ENCODE measurements around the gene LSM12. TPM values are rescaled to one million over a fixed set of nuclear protein-coding genes. Genes with fewer than 3 reads are reported as not detected.

LSM12 gene
- total and polyA plus RNA-seq, 12 donors = 25.2 to 60.7 (median 42.3) TPM

GRCh38 chr17:44014437-44015172, 51.9 kb downstream of the LSM12 start, which contains the start of gene TMEM101:
Gene TMEM101 (minus strand): TSS chr17:44014963. CDS start chr17:44014952, 11 bp downstream.
- Histone ChIP-seq H3K4me1 (peaks cover 0 to 46% (median 28%) of the 10 kb centered on the region in 9 donors), H3K4me3 (peak within 1 kb of the TSS; percentile 61 to 99 (median 76)), H3K36me3 (peaks cover 0 to 28% (median 0%) of the 10 kb centered on the region in 9 donors), H3K9me3 (no peaks in the 10 kb centered on the region), H3K27ac (peak within 1 kb of the TSS in 9 of 10 donors; percentile 57 to 92 (median 78)), H3K27me3 (no peaks in the 10 kb centered on the region)
- 0 to 1% methylated on average over 42 to 43 of the region's 43 CpGs for WGBS, 2 donors
- peak; percentile 87 to 93 for DNase-seq
- TF ChIP-seq, protein P1, sequence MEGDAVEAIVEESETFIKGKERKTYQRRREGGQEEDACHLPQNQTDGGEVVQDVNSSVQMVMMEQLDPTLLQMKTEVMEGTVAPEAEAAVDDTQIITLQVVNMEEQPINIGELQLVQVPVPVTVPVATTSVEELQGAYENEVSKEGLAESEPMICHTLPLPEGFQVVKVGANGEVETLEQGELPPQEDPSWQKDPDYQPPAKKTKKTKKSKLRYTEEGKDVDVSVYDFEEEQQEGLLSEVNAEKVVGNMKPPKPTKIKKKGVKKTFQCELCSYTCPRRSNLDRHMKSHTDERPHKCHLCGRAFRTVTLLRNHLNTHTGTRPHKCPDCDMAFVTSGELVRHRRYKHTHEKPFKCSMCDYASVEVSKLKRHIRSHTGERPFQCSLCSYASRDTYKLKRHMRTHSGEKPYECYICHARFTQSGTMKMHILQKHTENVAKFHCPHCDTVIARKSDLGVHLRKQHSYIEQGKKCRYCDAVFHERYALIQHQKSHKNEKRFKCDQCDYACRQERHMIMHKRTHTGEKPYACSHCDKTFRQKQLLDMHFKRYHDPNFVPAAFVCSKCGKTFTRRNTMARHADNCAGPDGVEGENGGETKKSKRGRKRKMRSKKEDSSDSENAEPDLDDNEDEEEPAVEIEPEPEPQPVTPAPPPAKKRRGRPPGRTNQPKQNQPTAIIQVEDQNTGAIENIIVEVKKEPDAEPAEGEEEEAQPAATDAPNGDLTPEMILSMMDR (IDR thresholded peaks at IDR 0.05) = no peak
- peak; percentile 83 to 97 (median 94) for ATAC-seq
- intact Hi-C loops (cut with DNase I) = loop anchor here in 3 of 10 donors (2.0 to 10.0 kb wide), 4 partner anchors 56 to 100 kb away; partner anchors contain the start of gene G6PC3 (in 2 of the 3)

DNA sequence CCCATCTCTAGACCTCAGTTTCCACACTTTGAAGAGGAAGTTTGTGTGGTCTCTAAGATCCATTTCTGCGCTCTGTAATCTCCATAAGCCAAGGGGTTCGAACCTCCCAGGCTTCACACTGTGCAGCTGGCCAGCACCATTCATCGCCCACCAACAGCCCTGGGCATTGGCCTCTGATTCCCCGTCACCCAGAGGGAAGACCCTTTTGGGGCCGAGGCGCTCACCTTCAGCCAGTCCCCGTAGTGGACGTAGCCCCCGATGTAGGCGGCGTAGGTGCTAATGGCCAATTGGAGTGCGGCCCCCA, 52.4 kb downstream of the LSM12 start:
- intact Hi-C loops (cut with DNase I) = loop anchor here in 3 of 10 donors (2.0 to 10.0 kb wide), 3 partner anchors 57 to 101 kb away; partner anchors contain the start of gene G6PC3 (in 2 of the 3)
- Histone ChIP-seq H3K9me3 (no peaks in the 10 kb centered on the region), H3K27ac (peak overlapping the region in 8 of 10 donors; percentile 57 to 92 (median 78)), H3K4me1 (peaks cover 0 to 46% (median 28%) of the 10 kb centered on the region in 9 donors), H3K27me3 (no peaks in the 10 kb centered on the region), H3K4me3 (peak overlapping the region; percentile 61 to 99 (median 76)), H3K36me3 (peaks cover 0 to 31% (median 0%) of the 10 kb centered on the region in 9 donors)
- TF ChIP-seq, protein P1 (IDR thresholded peaks at IDR 0.05) = no peak
- DNase-seq = no peak
- 11 to 15% methylated on average over 12 of the region's 12 CpGs for WGBS, 2 donors
- ATAC-seq = peak in 5 of 8 donors; percentile 13 to 24 (median 18)

- TF ChIP-seq, protein P1 (IDR thresholded peaks at IDR 0.05) = no peak
- no peak for ATAC-seq
- DNase-seq = no peak
- Histone ChIP-seq H3K27me3 (no peaks in the 10 kb centered on the region), H3K36me3 (peaks cover 0 to 37% (median 0%) of the 10 kb centered on the region in 9 donors), H3K27ac (no peak overlapping the region), H3K9me3 (no peaks in the 10 kb centered on the region), H3K4me3 (no peak overlapping the region), H3K4me1 (peaks cover 3 to 53% (median 31%) of the 10 kb centered on the region in 9 donors)
- intact Hi-C loops (cut with DNase I) = loop anchor here in 2 of 10 donors (5.0 to 10.0 kb wide), 2 partner anchors 59 to 102 kb away; partner anchors contain the start of gene G6PC3 (in 1 of the 2)
- 93% methylated on average over 14 of the region's 14 CpGs for WGBS, 2 donors
Measured at GRCh38 chr17:44012874-44013273, 53.6 kb downstream of the LSM12 start.

- H3K27ac ChIP-seq = peak overlapping the region in 1 of 10 donors; percentile 42
- no peaks in the 10 kb centered on the region for H3K9me3 ChIP-seq
- ATAC-seq (peak in 1 of 8 donors; percentile 2), DNase-seq (no peak)
- H3K36me3 ChIP-seq = peaks cover 0 to 37% (median 0%) of the 10 kb centered on the region in 9 donors
- TF ChIP-seq, protein P1 (IDR thresholded peaks at IDR 0.05) = no peak
- no peaks in the 10 kb centered on the region for H3K27me3 ChIP-seq
- WGBS, 2 donors = 31 to 54% methylated on average over 3 of the region's 3 CpGs
- no peak overlapping the region for H3K4me3 ChIP-seq
- intact Hi-C loops (cut with DNase I) = loop anchor here in 2 of 10 donors (5.0 to 10.0 kb wide), 2 partner anchors 60 to 102 kb away; partner anchors contain the start of gene G6PC3 (in 1 of the 2)
- peaks cover 7 to 58% (median 36%) of the 10 kb centered on the region in 9 donors for H3K4me1 ChIP-seq
Measured at GRCh38 chr17:44012391-44012790, 54.1 kb downstream of the LSM12 start.
